HG02588 (cell line): ENCODE results near the gene EPHA2.

Source experiments
- ATAC-seq: cut with Tn5 transposase; IDR thresholded peaks from one replicate; pipeline ENCODE4 v1.9.1; 2021; ENCODE audit warnings: mild to moderate bottlenecking, moderate library complexity; ENCODE audit not compliant: unreplicated experiment

The EPHA2 gene

GRCh38 chr1:16184557-16185303, 28.9 kb upstream of the EPHA2 start:
- no peak for ATAC-seq

GRCh38 chr1:16183765-16184556, 28.1 kb upstream of the EPHA2 start:
- no peak for ATAC-seq

GRCh38 chr1:16183179-16183578, 27.3 kb upstream of the EPHA2 start:
- ATAC-seq: no peak

GRCh38 chr1:16181887-16182719, 26.2 kb upstream of the EPHA2 start:
- ATAC-seq: no peak

GRCh38 chr1:16180291-16180824, 24.5 kb upstream of the EPHA2 start:
- ATAC-seq: no peak

GRCh38 chr1:16178596-16179497, 23.0 kb upstream of the EPHA2 start:
- no peak for ATAC-seq

GRCh38 chr1:16177306-16177705, 21.4 kb upstream of the EPHA2 start:
- ATAC-seq: no peak

GRCh38 chr1:16176653-16177052, 20.8 kb upstream of the EPHA2 start:
- no peak for ATAC-seq

- ATAC-seq: no peak
Measured at GRCh38 chr1:16175610-16176553, 20.0 kb upstream of the EPHA2 start.

GRCh38 chr1:16174886-16175598, 19.2 kb upstream of the EPHA2 start:
- no peak for ATAC-seq

GRCh38 chr1:16174261-16174868, 18.5 kb upstream of the EPHA2 start:
- ATAC-seq: no peak

GRCh38 chr1:16173447-16174260, 17.8 kb upstream of the EPHA2 start:
- ATAC-seq: no peak

GRCh38 chr1:16172964-16173446, 17.1 kb upstream of the EPHA2 start:
- ATAC-seq: no peak

- ATAC-seq: no peak
Measured at GRCh38 chr1:16172218-16172830, 16.5 kb upstream of the EPHA2 start.

GRCh38 chr1:16171314-16172151, 15.7 kb upstream of the EPHA2 start:
- no peak for ATAC-seq

- ATAC-seq: no peak
Measured at GRCh38 chr1:16170283-16170673, 14.4 kb upstream of the EPHA2 start.
